H9 (cell line): Measurements from ENCODE around the gene NR5A1. TPM values are rescaled to one million over a fixed set of nuclear protein-coding genes. Genes with fewer than 3 reads are reported as not detected.

ENCODE experiments used
- DNase-seq: peaks from one replicate; pipeline ENCODE4 v3.0.0-alpha.2; 2017
- H2AFZ ChIP-seq: one replicate; pipeline ENCODE4 v1.6.1; 2013; ENCODE audit warnings: mild to moderate bottlenecking, low read length, control low read depth, moderate library complexity
- H2AK5ac ChIP-seq: 2 replicates; pipeline ENCODE4 v1.6.1; 2013; ENCODE audit warnings: low read length, control low read depth, mixed read lengths; ENCODE audit not compliant: insufficient read length
- H2BK120ac ChIP-seq: one replicate; pipeline ENCODE4 v1.6.1; 2013; ENCODE audit warnings: low read depth, mild to moderate bottlenecking, low read length, control low read depth, inconsistent platforms; ENCODE audit not compliant: poor library complexity, severe bottlenecking
- H2BK12ac ChIP-seq: 2 replicates; pipeline ENCODE4 v1.6.1; 2013; ENCODE audit warnings: low read length, control low read depth, mixed read lengths, low read depth; ENCODE audit not compliant: insufficient read length
- H2BK15ac ChIP-seq: 2 replicates; pipeline ENCODE4 v1.6.1; 2013; ENCODE audit warnings: low read depth, low read length, control low read depth
- H2BK20ac ChIP-seq: one replicate; pipeline ENCODE4 v1.6.1; 2013; ENCODE audit warnings: low read depth, mild to moderate bottlenecking, low read length, control low read depth, inconsistent platforms; ENCODE audit not compliant: poor library complexity, severe bottlenecking
- H2BK5ac ChIP-seq: 2 replicates; pipeline ENCODE4 v1.6.1; 2013; ENCODE audit warnings: low read length, control low read depth, mixed read lengths; ENCODE audit not compliant: insufficient read length
- H3K14ac ChIP-seq: 2 replicates; pipeline ENCODE4 v1.6.1; 2013; ENCODE audit warnings: low read length, control low read depth; ENCODE audit not compliant: insufficient read depth
- H3K18ac ChIP-seq: 2 replicates; pipeline ENCODE4 v1.6.1; 2013; ENCODE audit warnings: low read depth, mild to moderate bottlenecking, mixed read lengths, low read length, control low read depth; ENCODE audit not compliant: insufficient read length
- H3K23ac ChIP-seq: 2 replicates; pipeline ENCODE4 v1.6.1; 2013; ENCODE audit warnings: low read length, control low read depth, mixed read lengths, low read depth; ENCODE audit not compliant: insufficient read length
- H3K23me2 ChIP-seq: 2 replicates; pipeline ENCODE4 v1.6.1; 2013; ENCODE audit warnings: low read depth, mild to moderate bottlenecking, mixed read lengths, low read length, control low read depth; ENCODE audit not compliant: insufficient read length, poor library complexity, severe bottlenecking
- H3K27ac ChIP-seq: 2 replicates; pipeline ENCODE4 v1.5.1; 2013; ENCODE audit warnings: low read length, control low read depth, mixed read lengths, low read depth; ENCODE audit not compliant: insufficient read length
- H3K27me3 ChIP-seq: 2 replicates; pipeline ENCODE4 v1.6.1; 2013; ENCODE audit warnings: low read length, control low read depth, inconsistent platforms; ENCODE audit not compliant: insufficient read depth
- H3K4ac ChIP-seq: 2 replicates; pipeline ENCODE4 v1.6.1; 2013; ENCODE audit warnings: low read depth, mild to moderate bottlenecking, control low read depth, inconsistent platforms, low read length, moderate library complexity
- H3K4me1 ChIP-seq: 2 replicates; pipeline ENCODE4 v1.6.1; 2013; ENCODE audit warnings: low read length, control low read depth, inconsistent platforms; ENCODE audit not compliant: insufficient read depth
- H3K4me2 ChIP-seq: 2 replicates; pipeline ENCODE4 v1.6.1; 2013; ENCODE audit warnings: low read length, control low read depth, mixed read lengths; ENCODE audit not compliant: insufficient read length, insufficient read depth
- H3K56ac ChIP-seq: 2 replicates; pipeline ENCODE4 v1.6.1; 2013; ENCODE audit warnings: low read depth, mild to moderate bottlenecking, mixed read lengths, low read length, control low read depth; ENCODE audit not compliant: insufficient read length
- H3K79me1 ChIP-seq: 2 replicates; pipeline ENCODE4 v1.6.1; 2013; ENCODE audit warnings: low read depth, mild to moderate bottlenecking, moderate library complexity, low read length, control low read depth, inconsistent platforms; ENCODE audit not compliant: insufficient read depth, poor library complexity, severe bottlenecking
- H3K79me2 ChIP-seq: 2 replicates; pipeline ENCODE4 v1.6.1; 2013; ENCODE audit warnings: low read length, control low read depth, inconsistent platforms; ENCODE audit not compliant: insufficient read depth
- H3K9ac ChIP-seq: 2 replicates; pipeline ENCODE4 v1.6.1; 2013; ENCODE audit warnings: low read length, control low read depth, mixed read lengths; ENCODE audit not compliant: insufficient read length; ENCODE audit errors: extremely low read depth
- H3K9me3 ChIP-seq: one replicate; pipeline ENCODE4 v1.6.1; 2013; ENCODE audit warnings: low read depth, low read length, inconsistent platforms; ENCODE audit not compliant: control insufficient read depth
- H3T11ph ChIP-seq: one replicate; pipeline ENCODE4 v1.6.1; 2013; ENCODE audit warnings: mild to moderate bottlenecking, low read length, control low read depth, inconsistent platforms
- H4K20me1 ChIP-seq: one replicate; pipeline ENCODE4 v1.6.1; 2013; ENCODE audit not compliant: control insufficient read depth, insufficient read length, insufficient read depth
- H4K5ac ChIP-seq: 2 replicates; pipeline ENCODE4 v1.6.1; 2013; ENCODE audit warnings: low read depth, mild to moderate bottlenecking, mixed read lengths, low read length, control low read depth; ENCODE audit not compliant: insufficient read length
- H4K8ac ChIP-seq: replicated peaks from 2 replicates; pipeline ENCODE4 v1.6.1; 2013; ENCODE audit warnings: low read length, control low read depth, mixed read lengths, low read depth; ENCODE audit not compliant: insufficient read length
- H4K91ac ChIP-seq: 2 replicates; pipeline ENCODE4 v1.6.1; 2013; ENCODE audit warnings: low read depth, mild to moderate bottlenecking, moderate library complexity, mixed read lengths, low read length, control low read depth; ENCODE audit not compliant: insufficient read length
- H3K27ac Mint-ChIP-seq, 3 experiments: 2 replicates in 2 of 3; 3 replicates in 1 of 3; pipeline ENCODE4 v1.8.0; 2020 to 2021; ENCODE audit warnings: mixed read lengths in 3 of 3, mild to moderate bottlenecking in 1 of 3, moderate library complexity in 1 of 3
- H3K27me3 Mint-ChIP-seq: 2 replicates; pipeline ENCODE4 v1.8.0; 2021; ENCODE audit warnings: low read depth, mild to moderate bottlenecking, moderate library complexity, mixed read lengths
- H3K36me3 Mint-ChIP-seq, 3 experiments: 2 replicates in 2 of 3; 3 replicates in 1 of 3; pipeline ENCODE4 v1.8.0; 2020 to 2021; ENCODE audit warnings: low read depth in 3 of 3, mixed read lengths in 3 of 3; ENCODE audit not compliant: insufficient read depth in 1 of 3
- H3K4me1 Mint-ChIP-seq, 2 experiments: 2 replicates each; pipeline ENCODE4 v1.8.0; 2020; ENCODE audit warnings: mixed read lengths in 2 of 2
- H3K4me3 Mint-ChIP-seq, 2 experiments: 2 replicates in 1 of 2; 3 replicates in 1 of 2; pipeline ENCODE4 v1.8.0; 2020 to 2021; ENCODE audit warnings: mild to moderate bottlenecking in 2 of 2, mixed read lengths in 2 of 2, moderate library complexity in 1 of 2
- H3K9me3 Mint-ChIP-seq, 2 experiments: 2 replicates in 1 of 2; 3 replicates in 1 of 2; pipeline ENCODE4 v1.8.0; 2020; ENCODE audit warnings: mild to moderate bottlenecking in 2 of 2, mixed read lengths in 2 of 2, moderate library complexity in 1 of 2
- CTCF ChIP-seq: fragments of 200-600 bp; sonication (generic); conservative IDR thresholded peaks from 3 replicates; pipeline ENCODE4 v1.8.0; 2021; ENCODE audit warnings: antibody characterized with exemption, mild to moderate bottlenecking
- WGBS: extraction: QIAGEN DNeasy Blood & Tissue Kit; methylation state at CpG from one replicate; pipeline ENCODE4 v1.1.7; 2013; ENCODE audit warnings: missing lambda C conversion rate, low lambda C conversion rate, mixed read lengths; ENCODE audit not compliant: insufficient read length; ENCODE audit errors: extremely low coverage; 5-methylcytosine and 5-hydroxymethylcytosine counted together
- total RNA-seq: library from RNA; stranded (reverse); gene quantifications from 2 replicates; pipeline ENCODE4 v1.2.1, GENCODE V29; 2021

NR5A1 gene
- total RNA-seq, 1 experiment from 2014 or later = 0.37 TPM

- H3K9ac ChIP-seq = no peak overlapping the region
- no peaks in the 10 kb centered on the region for H3K23me2 ChIP-seq
- WGBS = no CpG with 5 or more reads among the region's 2 CpGs
- H3T11ph ChIP-seq = no peak overlapping the region
- H3K27ac ChIP-seq = no peak overlapping the region
- H3K18ac ChIP-seq = no peak overlapping the region
- Mint-ChIP-seq H3K4me3 (no peak overlapping the region), H3K27ac (peak overlapping the region in 2 of 3 experiments; percentile 39 to 41; a peak in 2 of 7 replicates), H3K4me1 (peaks cover 9 to 10% of the 10 kb centered on the region in 2 experiments), H3K27me3 (no peaks in the 10 kb centered on the region), H3K9me3 (no peaks in the 10 kb centered on the region), H3K36me3 (peaks cover 9 to 20% (median 20%) of the 10 kb centered on the region in 3 experiments; a peak in 6 of 7 replicates)
- no peak overlapping the region for H3K4ac ChIP-seq
- H3K79me1 ChIP-seq = no peaks in the 10 kb centered on the region
- H4K5ac ChIP-seq = no peak overlapping the region
- no peak for DNase-seq
- no peak overlapping the region for H3K14ac ChIP-seq
- no peak overlapping the region for H2AK5ac ChIP-seq
- H4K91ac ChIP-seq = no peak overlapping the region
- no peak overlapping the region for H2AFZ ChIP-seq
- H3K56ac ChIP-seq = no peak overlapping the region
- H2BK20ac ChIP-seq = no peak overlapping the region
- H4K20me1 ChIP-seq = no peaks in the 10 kb centered on the region
- no peak overlapping the region for H2BK15ac ChIP-seq
- no peaks in the 10 kb centered on the region for H3K79me2 ChIP-seq
- H3K4me1 ChIP-seq = no peaks in the 10 kb centered on the region
- H2BK120ac ChIP-seq = no peak overlapping the region
- TF ChIP-seq CTCF = no peak
- no peaks in the 10 kb centered on the region for H3K9me3 ChIP-seq
- H3K4me2 ChIP-seq = no peak overlapping the region
- H3K23ac ChIP-seq = no peak overlapping the region
- H4K8ac ChIP-seq = no peak overlapping the region
- H3K27me3 ChIP-seq = no peaks in the 10 kb centered on the region
- H2BK12ac ChIP-seq = no peak overlapping the region
- no peak overlapping the region for H2BK5ac ChIP-seq
These were observed 37.3 kb upstream of the NR5A1 start for GRCh38 chr9:124544535-124544934.
